NOMO-1 (cell line): Measurements from ENCODE around the gene MUC6.
"Not testable (repeated sequence)": the region's sequence is repeated elsewhere in the genome, so short reads cannot be mapped to it uniquely, and the experiment has no call there.

ENCODE experiments used
- DNase-seq, 2 experiments: peaks; one replicate each; lab custom pipeline; 2025; ENCODE audit not compliant: unreplicated experiment in 2 of 2; lab: John Stamatoyannopoulos, UW

Gene MUC6

GRCh38 chr11:1024597-1025409, 11.7 kb downstream of the MUC6 start:
- DNase-seq = no peak

- no peak for DNase-seq
These were observed 12.5 kb downstream of the MUC6 start for GRCh38 chr11:1023811-1024596.

- no peak for DNase-seq
These were observed 13.4 kb downstream of the MUC6 start for GRCh38 chr11:1022908-1023810.

- DNase-seq = no peak
These were observed 14.1 kb downstream of the MUC6 start for GRCh38 chr11:1022411-1022810.

- no peak for DNase-seq
These were observed 16.2 kb downstream of the MUC6 start for GRCh38 chr11:1020211-1020905.

GRCh38 chr11:1019321-1019910, 17.1 kb downstream of the MUC6 start:
- DNase-seq = no peak

GRCh38 chr11:1018091-1018490, 18.4 kb downstream of the MUC6 start:
- DNase-seq = no peak

GRCh38 chr11:1017269-1018005, 19.1 kb downstream of the MUC6 start:
- no peak for DNase-seq

- not testable (repeated sequence) for DNase-seq
These were observed 19.9 kb downstream of the MUC6 start for GRCh38 chr11:1016610-1017126.

GRCh38 chr11:1015826-1016545, 20.5 kb downstream of the MUC6 start:
- no peak for DNase-seq

- no peak for DNase-seq
These were observed 21.5 kb downstream of the MUC6 start for GRCh38 chr11:1015064-1015463.

GRCh38 chr11:1014276-1014675, 22.2 kb downstream of the MUC6 start:
- no peak for DNase-seq

- no peak for DNase-seq
These were observed 22.9 kb downstream of the MUC6 start for GRCh38 chr11:1013631-1013935.

GRCh38 chr11:1012740-1013630, 23.5 kb downstream of the MUC6 start:
- no peak for DNase-seq

GRCh38 chr11:1012291-1012690, 24.2 kb downstream of the MUC6 start:
- DNase-seq = no peak

- DNase-seq = no peak
These were observed 25.2 kb downstream of the MUC6 start for GRCh38 chr11:1011320-1011698.

GRCh38 chr11:1010551-1011319, 25.8 kb downstream of the MUC6 start:
- no peak for DNase-seq
